Activated T-cell treated with anti-CD3 and anti-CD28 coated beads for 4 hours (primary cell): Measurements from ENCODE around the gene CMIP.
"Not testable (repeated sequence)": the region's sequence is repeated elsewhere in the genome, so short reads cannot be mapped to it uniquely, and the experiment has no call there.

Experiments
- DNase-seq: peaks from one replicate; pipeline ENCODE4 v3.0.0-alpha.2; 2020

CMIP gene

DNA sequence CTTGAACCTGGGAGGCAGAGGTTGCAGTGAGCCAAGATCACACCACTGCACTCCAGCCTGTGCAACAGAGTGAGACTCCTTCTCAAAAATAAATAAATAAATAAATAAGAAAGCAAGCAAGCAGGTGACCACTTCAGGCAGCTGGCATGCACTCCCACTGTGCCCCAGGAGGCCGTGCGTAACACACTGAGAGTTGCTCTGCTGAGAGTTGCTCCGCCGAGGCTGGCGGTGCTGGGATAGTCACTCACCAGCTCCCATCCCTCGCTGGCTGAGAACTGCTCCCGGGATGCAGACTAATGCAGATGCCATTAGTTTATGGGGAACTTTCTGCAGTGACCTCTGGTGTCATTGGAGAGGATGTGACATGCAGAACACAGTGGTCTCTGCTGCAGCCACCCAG lies 228.8 kb downstream of the CMIP start:
- no peak for DNase-seq

DNA sequence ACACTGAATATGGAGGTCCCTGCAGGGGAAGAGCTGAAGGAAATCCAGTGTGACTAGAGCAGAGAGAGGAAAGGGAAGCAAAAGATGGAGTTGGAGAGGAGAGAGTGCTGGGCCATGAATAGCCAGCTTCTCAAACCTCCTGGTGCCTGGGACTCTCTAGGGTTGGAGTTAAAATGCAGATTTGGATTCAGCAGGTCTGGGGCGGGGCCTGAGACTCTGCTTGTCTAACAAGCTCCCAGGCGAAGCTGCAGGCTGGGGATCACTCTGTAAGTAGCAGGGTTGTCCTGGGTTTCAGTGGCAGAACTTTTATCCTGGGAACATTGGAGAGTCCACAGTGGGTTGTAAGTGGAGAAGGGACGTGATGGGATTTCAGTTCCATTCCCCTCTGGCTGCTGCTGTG lies 231.1 kb downstream of the CMIP start:
- DNase-seq = no peak

DNA sequence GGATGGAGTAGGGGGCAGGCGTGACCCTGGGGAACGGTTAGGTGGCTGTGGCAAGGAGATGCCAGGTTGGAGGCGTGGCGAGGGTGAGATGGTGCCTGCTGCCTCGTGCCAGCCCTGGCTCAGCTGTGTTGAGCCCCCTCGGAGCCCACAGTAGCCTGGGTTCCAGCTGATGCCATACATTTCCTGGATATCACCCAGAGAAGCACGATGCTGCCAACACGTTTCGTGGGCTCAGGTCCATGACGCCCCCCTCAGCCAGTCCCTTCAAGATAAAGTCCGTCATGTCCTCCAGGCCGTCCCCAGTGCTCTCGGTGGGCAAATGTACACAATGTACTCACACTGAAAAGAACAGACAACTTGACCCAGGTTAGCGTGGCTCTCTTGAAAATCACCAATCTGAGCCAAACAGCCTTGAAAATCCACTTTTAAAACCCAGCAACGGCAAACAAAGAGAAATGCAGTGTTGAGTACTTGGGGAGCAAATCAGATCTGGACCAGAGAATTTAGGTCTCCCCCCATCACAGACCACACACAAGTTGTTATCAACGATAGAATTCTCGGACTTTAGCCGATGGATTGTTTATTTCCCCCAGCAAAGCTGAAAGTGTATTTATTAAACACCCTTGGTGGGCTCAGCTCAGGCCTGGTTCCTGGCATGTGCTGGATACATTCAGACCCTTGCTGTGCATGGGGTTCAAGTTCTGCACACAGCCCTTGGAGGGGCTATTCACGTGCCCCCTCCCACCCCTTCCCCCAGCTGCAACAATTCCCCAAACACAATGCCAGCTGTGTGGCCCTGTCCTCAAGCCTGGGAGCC lies 231.7 kb downstream of the CMIP start:
- DNase-seq = no peak

DNA sequence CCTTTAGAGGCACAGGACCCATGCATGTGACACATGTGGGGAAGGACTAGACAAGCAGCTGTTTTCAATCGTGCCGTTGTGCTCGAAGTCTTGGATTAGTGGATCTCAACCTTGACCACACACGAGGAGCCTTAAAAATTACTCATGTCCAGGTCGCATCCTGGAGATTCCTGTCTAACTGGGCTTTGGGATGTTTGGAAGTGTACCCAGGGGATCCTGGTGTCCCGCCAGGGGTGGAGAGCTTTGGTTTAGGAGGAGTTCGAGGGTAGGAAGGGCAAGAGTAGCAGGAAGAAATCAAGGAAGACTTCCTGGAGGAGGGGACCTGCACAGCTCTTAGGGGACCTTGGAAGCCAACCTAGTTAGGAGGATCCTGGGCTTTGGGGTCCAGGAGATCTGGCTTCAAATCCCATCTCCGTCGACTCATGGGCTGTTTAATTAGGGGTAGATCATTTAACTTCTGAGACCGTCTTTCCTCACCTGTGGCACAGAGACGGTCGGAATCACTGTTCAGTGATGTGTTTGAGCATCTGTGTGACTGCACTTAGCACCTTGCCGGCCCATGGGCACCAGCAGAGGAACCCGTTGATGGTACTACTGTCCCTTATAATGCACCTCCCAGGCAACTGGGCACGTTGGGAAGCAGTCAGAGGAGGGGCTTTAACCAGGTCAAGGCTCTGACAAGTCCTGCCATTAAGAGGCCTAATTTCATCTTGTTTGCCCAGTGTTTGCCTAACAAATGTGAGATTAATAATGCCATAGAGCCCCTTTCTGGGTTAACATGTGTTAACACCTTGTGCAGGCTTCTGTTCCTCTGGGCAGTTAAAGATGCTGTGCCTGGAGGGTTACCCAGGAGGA lies 232.5 kb downstream of the CMIP start:
- DNase-seq = no peak

DNA sequence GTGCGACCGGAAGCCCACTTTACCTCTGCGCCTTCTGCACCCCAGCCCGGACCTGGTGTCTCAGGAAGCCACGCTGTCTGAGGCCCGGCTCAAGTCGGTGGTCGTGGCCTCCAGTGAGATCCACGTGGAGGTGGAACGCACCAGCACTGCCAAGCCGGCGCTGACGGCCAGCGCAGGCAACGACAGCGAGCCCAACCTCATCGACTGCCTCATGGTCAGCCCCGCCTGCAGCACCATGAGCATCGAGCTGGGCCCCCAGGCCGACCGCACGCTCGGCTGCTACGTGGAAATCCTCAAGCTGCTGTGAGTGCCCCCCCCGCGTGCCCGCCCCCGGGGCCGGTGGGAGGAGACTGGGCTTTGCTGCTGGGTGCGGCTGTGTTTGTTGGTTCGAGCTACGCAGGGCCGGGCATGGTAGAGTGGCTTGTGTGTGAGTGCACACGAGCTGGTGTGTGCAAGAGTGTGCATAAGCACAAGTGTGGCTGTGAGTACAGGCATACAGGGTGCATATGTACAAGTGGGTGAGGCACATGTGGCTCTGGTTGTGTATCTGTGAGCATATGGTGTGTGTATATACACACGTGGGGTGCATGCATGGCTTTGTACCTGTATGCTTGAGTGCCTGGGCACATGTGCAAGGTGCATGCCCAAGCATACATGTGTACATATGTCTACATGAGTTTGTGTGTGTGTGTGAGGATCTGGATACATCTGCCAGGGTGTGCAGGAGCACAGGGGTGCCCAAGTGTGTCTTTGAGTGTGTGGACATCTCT lies 233.9 kb downstream of the CMIP start:
- DNase-seq = no peak

DNA sequence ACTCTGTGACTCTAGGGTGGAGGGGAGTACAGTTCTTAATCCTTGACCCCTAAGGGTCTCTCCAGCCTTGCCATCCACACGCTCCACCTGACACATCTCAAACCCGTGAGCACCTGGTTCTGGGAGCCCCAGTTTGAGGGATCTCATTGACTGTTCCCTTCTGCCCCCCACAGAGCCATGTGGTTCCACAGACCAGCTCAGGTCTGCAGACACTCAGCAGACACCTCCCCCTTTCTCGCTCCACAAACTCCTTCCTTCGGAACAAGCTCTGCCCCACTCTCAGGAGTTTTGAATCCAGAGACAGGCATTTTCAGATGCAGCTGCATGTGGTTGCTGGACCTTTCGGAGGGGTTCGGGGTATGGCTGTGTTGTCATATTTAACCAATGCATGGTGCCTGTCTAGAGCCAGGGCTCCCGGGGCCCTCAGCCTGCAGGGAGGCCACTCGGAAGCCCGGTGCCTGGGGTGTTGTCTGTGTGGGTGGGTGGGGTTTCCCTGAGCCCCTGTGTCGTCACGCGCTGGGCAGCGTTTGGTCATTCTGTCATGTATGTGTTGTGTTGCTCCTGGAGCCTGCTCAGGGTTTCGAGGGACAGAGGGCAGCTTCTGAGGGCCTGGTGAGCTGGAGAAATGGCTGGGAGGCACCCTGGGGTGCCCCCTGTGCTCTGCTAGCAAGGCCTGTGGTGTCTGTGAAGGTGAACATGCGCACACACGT lies 235.3 kb downstream of the CMIP start:
- DNase-seq = no peak

DNA sequence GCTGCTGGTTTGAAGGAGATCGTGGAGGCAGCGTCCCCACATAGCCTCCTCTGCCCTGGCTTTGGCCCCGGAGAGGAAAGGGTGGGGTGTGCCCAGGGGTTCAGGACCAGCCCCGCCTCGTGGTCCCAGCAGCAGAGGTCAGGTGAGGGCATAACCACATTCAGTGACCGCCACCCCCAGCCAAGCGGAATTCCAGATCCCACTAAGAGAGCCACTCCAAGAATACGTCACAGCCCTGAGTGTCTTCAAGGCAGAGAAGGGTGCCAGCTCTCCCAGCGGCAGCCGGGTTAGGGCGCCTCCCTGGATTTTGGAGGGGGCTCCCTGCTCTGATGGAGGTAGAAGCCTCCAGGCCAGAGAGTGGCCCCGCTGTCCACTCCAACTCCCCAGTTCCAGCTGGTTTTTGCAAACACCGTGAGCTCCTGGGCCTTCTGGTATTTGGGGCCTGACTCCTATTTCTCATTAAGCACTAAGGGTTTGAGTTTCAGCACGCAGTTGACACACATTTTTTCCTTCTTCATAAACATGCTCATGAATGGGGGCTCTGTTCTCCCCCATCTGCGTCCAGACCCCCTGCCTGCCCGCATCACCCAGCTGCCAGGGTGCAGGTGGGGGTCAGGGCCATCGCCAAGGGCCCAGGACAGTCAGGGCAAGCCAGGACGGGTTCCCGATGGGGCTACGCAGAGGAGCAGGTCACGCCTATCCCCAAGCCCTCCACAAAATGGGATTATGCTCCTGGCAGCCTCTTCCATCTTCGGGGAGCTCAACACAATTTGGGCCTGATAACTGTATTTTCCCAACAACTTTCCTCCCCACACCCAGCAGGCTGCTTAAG lies 236.1 kb downstream of the CMIP start:
- DNase-seq = no peak

DNA sequence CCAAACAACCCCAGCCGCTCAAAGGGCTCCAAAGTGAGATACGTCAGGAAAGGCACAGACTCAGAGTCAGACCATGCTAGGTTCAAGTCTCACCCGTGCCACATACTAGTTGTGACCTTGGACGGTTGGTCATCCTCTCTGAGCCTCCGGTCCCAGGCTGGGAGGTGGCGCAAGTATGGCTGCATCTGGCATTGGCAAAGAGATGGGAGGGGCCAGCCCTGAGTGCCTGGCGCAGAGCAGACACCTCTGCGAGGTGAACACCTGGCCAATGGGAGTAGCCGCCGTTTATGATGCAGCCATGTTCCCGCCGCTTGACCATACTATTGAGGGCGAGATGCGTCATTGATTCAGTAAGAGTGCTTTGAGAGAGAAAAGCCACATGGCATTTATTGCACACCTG lies 236.7 kb downstream of the CMIP start:
- no peak for DNase-seq

DNA sequence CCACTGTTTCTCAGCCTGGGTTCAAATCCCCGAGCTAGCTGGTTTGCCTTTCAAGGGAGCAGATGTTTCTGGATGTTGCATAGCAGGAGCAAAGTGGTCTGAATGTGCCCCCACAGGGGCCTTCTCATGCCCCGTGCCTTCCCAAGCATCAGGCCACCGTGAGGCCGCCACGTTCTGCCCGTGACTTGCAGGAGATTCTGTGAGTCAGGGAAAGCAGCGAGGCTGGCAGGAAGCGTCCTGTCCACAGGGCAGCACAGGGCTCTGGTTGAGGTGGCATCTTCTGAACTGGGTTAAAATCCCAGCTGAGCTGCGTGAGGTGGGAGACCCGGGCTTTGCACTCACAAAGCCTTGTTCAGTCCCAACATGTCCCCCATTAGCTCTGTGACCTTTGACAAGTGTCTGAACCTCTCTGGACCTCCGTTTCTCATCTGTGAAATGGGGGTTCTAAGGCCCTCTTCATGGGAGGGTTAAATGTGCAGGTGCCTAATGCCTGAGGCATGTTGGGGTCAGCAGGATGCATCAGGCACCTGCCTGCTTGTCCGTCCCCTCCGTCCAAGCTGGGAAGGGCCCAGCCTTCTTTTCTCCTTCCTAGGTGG lies 239.7 kb downstream of the CMIP start:
- DNase-seq = no peak

DNA sequence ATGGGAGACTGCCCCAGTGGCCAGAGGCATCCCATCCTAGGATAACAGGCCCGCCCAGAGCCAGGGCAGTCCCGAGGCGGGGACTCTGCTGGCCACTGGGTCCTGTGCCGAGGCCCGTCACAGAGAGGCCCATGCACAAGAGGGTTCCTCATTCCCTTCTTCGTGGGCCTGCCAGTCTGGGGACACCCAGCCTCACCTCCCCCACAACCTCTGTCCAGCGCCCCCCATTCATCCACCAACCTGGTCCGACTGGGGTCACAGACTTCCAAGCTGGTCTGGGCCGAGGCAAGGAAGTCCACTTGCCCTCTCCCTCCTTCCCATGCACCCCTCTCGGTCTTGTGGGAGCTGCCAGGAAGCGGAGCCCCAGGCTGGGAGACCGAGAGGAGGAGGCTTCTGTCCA lies 240.3 kb downstream of the CMIP start:
- DNase-seq = no peak

DNA sequence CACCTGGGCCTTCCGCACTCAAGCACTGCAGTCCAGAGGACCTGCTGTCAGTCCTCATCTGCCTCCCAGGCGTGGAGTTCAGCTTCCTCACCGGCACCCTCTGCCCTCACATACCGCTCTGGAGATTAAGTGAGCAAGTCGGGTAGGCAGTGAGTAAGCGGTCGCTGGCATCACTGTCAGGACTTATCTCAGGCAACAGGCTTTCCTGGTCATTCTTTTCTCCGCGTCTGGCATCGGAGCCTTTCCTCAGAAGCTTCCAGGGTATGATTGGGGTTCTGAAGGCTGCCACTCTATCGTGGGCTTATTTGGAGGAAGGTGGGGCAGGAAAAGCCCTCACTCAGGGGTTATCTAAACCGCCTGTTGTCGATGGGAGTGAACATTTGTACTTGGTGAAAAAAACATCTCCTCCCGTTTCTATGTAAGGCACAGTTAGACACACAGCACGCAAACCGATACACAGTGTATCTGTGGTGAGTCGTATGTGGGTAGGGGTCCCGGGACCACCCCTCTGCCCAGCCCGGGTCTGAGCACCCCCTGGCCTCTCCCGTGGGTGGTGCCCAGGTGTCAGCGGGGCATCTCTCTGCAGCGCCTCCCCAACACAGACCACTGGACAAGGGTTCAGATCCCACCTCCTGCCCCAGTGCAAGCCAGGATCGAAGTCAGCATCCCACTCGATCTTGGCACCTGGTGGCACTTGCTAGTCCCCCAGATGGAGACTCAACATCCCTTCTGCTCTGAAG lies 242.0 kb downstream of the CMIP start:
- no peak for DNase-seq

DNA sequence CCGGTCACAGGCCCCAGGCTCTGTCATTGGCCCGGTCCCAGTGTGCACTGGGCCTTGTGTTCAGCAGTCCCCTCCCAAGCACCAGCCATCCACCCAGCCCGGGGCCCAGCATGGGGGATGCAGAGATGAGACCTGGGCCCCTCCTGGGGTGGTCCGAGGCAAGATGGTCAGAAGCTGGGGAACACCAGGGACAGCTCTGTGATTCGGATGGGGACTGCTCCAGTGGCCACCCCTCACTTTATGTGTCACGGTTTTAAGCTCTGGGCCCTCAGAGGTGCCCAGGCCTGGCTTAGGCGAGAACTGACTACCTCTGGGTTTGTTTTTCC lies 242.5 kb downstream of the CMIP start:
- DNase-seq = no peak

DNA sequence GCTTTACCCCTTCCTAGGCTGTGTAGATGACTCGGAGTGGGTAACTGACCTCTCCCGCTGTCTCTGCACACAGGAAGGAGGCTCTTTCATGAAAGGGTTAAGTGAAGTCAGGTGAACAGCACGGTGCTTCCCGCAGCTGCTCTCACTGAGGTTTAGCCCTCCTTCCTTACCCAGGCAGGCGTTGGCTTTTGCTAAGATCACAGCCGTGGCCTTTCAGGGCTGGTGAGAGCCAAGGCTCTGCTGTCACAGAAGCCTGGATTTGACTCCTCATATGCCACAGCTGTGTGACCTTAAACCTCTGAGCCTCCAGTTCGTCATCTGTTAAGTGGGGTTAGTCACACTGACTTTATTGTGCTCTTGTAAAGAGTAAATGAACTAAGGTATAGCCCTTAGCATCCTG lies 243.6 kb downstream of the CMIP start:
- no peak for DNase-seq

DNA sequence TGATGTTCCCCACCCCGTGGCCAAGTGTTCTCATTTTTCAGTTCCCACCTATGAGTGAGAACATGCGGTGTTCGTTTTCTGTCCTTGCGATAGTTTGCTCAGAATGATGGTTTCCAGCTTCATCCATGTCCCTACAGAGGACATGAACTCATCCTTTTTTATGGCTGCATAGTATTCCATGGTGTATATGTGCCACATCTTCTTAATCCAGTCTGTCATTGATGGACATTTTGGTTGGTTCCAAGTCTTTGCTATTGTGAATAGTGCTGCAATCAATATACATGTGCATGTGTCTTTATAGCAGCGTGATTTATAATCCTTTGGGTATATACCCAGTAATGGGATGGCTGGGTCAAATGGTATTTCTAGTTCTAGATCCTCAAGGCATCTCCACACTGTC lies 244.2 kb downstream of the CMIP start:
- not testable (repeated sequence) for DNase-seq

DNA sequence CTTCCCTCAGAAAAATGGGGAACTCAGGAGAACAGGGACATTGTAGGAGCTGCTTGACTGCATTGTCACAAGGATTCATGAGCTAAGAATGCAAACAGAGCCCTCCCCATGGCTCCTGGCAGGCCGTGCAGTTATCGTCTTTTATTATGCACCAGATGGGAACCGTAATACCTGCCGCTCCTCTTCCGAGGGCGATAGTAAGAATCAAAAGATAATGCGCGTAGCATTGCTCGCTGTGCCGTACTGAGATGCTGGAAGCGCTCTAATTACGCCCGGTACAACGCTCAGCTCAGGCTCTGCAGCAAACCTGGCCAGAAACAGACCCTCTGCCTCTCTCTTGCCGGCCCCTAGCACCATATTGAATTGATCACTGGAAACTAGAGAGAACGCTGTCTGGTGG lies 247.4 kb downstream of the CMIP start:
- DNase-seq = no peak

DNA sequence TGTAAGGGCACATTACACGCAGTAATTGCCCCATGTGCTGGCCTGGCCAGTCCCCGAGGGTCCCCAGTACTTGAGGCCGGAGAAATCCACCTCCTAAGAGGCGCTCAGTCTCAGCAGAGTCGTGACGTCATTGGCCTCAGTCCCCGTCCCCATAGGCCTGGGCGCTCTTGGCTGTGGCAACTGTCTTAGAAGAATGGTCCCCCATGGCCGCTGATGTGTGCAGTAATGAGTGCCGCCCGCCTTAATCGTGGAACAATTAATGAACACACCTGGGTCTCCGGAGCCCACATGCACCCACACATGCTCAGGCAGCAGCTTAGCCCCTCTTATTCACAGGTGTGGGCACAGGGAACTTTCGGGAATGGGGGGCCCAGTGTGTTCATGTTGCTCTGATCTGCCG lies 248.0 kb downstream of the CMIP start:
- DNase-seq = no peak

DNA sequence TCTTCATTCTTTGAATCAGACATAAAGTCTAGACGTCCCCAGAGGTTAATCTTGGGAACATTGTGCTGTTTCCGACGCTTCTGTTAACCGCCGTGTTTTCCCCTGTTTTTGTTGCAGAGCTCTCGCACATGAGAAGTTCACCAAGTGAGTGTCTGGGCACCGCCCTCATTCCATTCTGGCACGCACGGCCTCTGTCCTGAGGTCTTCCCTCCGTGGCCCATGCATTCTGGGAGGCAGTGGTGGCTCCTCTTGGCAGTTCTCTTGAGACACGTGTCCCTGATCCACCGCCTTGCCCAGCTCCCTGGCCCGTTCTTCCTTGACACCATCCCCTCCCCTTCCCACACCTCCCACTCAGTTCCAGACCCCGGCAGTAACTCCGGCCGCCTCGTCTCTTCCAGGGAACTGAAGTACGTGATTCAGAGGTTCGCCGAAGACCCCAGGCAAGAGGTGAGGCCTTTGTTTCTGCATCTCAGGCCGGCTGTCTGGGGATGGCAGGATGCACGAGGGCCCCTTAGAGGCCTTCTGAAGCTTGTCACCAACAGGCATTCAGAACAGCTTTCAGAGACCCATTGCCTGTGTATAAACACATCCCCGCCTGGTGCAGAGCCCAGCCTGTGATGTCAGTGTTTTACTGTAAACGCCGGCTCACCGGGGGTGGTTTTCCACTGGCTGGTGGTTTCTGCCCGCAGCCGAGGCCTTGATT lies 248.6 kb downstream of the CMIP start:
- DNase-seq = no peak

DNA sequence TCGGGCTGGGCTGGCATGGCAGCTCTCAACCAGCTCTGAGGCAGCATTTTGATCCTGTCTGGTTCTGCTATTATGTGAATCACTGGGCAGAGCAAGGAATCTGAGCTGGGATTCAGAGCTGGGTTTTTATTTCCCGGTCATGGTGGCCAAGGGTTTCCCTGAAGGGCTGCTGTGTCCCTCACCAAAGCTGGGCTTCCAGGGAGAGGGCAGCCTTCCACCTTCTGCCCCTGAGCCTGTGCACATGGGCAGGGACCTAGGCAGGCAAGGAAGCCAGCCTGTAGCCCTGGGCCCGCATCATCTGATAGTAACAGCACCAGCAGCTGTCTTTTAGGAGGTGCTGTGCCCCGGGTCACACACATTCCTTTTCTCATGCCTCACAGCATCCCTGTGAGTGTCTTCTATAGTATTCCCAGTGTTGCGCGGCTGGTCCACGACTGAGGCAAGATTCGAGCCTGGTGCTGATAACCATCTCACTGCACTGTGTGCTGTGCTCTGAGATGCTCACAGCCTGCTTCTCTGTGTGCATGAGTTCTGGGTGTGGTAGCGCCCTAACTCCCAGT lies 249.2 kb downstream of the CMIP start:
- no peak for DNase-seq

DNA sequence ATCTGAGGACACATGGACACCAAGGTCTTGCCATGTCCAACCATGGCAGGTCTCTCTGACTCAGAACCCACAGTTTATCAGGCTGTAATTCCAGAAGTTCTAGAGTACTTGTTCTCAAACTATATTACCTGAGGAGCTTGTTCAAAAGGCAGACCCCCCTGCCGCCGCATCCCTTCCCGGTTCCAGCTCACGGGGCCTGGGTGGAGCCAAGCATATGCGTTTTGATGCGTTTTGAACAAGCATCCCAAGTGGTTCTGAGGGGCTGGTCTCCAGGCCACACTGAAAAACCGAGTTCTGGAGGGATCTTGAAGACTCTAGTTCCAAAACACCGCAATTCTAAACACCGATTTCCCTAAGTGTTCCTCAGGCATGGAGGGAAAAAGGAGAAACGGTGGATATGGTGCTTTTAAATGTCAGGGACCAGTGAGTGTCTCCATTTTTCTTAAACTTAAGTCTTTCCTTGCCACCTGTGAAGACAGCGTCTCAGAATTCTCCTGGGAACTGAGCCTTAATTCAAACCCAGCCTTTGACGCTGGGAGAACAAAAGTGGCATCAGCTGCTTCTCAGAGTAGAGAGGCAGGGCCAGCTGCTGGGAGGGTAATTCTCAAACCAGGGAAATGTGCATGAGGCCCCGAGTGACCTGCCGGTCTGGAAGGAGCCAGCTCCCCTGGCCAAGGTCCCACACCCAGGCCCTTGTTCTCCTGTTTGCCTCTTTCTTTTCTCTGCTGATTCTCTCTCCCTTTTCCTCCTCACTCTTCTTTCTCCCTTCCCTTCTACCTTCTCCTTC lies 250.1 kb downstream of the CMIP start:
- no peak for DNase-seq
